GM21619 (cell line): Measurements from ENCODE around the gene IFT25.
"Not testable (repeated sequence)": the region's sequence is repeated elsewhere in the genome, so short reads cannot be mapped to it uniquely, and the experiment has no call there.

Source experiments
- ATAC-seq: cut with Tn5 transposase; IDR thresholded peaks from one replicate; pipeline ENCODE4 v1.9.1; 2021; ENCODE audit not compliant: unreplicated experiment

Gene IFT25

DNA sequence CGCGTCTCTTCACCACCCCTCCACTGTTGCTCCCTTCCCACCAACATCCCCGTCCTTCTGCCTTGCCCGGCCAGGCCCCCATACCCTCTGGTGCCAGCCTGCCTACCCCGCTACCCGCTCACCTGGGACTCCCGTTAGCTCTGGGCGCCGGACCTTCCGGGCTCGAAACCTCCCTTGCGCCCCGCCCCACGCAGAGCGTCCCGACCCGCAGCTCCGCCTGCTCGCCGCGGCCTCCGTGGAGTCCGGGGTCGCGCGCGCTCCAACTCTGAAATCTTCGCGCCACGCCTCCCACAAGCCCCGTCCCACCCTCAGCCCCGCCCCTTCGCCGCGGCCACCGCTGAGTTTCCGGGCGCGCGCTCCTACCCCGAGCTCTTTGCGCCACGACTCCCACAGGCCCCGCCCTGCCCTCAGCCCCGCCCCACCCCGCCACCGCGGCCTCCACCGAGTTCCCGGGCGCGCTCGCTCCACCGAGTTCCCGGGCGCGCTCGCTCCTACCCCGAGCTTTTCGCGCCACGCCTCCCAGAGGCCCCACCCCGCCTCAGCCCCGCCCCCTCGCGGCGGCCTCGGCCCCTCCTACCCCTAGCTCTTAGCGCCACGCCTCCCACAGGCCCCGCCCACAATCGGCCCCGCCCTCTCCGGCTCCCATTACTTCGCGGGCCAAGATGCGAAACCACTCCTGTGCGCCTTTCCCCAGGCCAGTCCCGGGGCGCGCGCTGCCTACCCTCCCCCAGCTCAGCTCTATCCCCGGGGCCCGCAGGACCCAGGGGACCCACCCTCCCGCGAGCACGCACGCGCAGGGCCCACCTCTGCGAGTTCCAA lies at the start of gene IFT25:
IFT25 (minus strand) TSS at position 267 of the 819 bp plus-strand sequence. CDS start 5,617 bp downstream, outside the sequence.
- peak; percentile 56 for ATAC-seq

DNA sequence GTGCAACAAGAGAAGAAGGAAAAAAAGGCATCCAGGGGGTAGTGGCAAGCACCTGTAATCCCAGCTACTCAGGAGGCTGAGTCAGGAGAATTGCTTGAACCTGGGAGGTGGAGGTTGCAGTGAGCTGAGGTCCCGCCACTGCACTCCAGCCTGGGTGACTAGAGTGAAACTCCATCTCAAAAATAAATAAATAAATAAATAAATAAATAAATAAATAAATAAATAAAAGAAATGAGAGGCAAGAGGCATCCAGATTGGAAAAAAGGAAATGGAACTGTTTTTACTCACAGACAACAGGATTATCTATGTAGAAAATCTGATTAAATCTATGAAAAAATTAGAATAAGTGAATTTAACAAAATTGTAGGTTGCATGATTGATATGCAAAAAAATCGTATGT lies 49.0 kb upstream of the IFT25 start:
- not testable (repeated sequence) for ATAC-seq

DNA sequence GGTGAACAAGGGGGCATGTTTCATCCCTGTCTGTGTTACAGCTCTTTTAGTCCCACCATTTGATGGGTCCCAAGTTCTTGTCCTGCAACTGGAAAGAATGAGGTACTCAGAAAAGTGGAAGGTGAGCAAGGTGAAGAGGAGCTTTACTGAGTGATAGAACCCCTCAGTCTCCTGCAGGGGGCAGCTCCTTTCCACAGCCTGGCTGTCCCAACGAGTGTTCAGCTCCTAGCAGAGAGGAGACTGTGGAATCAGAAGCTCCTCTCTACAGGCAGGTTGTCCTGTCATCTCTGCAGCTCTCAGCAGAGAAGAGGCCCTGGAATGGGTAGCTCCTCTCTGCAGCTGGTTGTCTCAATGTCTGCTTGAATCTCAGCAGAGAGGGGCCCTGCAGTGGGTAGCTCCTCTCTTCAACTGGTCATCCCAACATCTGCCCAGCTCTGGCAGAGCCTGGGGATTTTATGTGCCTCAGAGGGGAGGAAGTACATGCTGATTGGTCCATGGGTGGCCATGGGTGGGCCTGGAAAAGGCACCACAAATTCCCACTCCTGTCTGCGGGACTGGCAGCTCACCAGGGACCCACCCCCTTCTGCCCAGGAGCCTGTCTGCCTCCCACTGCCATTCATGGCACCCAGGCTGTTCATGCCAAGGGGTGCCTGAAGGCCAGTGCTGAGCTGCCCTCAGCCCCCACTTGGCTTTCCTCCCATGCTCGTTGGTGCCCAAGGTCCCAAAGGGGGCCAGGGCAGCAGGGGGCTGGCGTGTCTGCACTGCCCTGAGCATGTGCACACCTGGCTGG lies 46.8 kb upstream of the IFT25 start:
- ATAC-seq = no peak

DNA sequence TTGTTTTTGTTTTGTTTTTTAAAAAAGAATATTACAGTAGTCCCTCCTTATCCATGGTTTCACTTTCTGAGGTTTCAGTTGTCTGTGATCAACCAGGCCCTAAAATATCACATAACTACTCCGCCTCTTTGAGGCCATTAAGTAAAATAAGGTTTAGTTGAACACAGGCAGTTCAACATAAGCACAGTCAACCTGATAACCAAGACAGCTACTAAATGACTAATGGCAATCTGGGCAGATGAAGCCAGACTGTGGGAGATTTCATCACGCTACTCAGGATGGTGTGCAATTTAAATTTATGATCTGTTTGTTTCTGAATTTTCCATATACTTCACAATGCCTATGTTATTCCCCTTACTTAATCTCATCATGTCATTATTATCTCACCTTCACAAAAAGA lies 42.4 kb upstream of the IFT25 start:
- ATAC-seq = no peak

DNA sequence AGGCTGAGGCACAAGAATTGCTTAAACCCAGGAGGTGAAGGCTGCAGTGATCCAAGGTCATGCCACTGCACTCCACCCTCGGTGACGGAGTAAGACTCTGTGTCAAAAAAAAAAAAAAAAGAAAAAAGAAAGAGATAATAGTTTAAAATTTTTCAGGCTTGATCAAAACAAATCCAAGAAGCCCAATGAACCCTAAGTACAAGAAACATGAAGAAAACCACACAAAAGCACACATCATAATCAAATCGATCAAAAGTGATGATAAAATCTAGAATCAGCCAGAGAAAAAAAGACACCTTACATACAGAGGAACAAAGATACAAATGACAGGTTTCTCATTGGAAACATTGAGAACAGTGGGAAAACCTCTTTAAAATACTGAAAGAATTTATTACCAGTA lies 41.0 kb upstream of the IFT25 start:
- no peak for ATAC-seq

DNA sequence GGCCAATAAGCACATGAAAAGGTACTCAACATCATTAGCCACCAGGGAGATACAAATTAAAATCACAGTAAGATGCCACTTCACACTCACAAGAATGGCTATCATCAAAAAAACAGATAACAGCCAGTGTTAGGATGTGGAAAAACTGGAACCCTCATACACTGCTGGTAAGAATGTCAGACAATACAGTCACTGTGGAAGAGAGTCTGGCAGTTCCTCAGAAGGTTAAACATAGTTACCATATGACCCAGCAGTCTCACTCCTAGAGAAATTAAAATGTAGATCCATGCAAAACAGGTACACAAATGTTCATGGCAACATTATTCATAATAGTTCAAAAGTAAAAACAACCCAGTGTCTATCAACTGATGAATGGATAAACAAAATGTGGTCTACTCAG lies 39.2 kb upstream of the IFT25 start:
- no peak for ATAC-seq

DNA sequence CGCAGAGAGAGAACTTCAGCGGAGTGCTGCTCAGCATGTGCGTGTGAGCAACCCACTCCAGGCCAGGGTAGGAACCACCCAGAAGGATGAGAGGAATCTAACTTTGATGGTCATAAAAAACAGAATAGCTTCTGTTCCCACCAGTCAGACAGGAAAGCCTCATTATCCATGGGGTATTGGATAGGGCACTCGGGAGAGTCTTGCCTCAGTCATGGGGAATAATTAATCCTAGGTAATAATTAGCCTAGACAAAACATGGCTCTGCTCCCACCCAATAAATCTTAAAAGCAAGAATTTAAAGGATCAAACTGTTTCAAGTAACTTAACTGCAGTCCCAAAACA lies 37.2 kb upstream of the IFT25 start:
- ATAC-seq = no peak

DNA sequence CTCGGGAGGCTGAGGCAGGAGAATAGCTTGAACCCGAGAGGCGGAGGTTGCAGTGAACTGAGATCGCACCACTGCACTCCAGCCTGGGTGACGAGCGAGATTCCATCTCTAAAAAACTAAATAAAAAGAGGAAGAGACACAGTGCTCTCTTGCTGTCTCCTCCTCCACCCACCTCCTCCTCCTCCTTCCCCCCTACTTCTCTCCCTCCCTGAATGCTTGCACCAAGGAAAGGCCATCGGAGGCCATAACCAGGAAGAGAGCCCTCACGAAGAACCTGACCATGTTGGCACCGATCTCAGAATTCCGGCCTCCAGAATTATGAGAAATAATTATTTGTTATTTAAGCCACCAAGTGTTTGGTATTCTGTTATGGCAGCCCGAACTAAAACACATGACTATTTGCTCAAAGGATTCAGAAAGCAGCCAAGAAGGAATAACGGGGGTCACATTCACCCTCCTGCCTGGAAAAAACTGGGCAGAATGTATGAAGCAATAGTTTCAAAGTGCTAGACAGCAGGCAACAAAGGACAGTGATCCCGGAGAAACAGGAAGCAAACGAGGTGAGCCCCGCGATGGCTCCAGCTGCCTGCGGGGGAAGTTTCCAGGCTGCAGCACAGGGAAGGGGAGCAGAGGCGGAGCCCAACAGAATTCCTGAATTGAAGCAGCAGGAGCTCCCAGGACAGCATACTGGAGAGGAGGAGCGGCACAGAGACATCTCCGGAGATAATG lies 36.7 kb upstream of the IFT25 start:
- no peak for ATAC-seq

DNA sequence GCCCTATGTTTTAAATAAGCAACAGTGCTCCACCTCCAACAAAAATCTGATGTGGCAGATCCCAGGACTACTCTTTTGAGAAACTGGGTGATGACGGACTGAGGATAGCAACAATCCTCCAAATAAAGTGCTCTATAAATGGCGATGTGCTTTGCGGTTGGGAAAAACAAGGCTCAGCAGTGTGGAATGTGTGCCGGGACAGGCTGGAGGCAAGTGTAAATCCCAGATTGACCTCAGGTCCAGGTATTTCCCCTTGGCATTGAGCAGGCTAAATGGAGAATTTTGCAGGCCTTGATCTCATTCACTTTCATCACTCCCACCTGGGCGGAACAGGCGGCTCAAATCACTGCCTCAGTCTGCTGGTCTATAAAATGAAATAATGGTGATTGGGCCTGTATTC lies 35.7 kb upstream of the IFT25 start:
- ATAC-seq = no peak

DNA sequence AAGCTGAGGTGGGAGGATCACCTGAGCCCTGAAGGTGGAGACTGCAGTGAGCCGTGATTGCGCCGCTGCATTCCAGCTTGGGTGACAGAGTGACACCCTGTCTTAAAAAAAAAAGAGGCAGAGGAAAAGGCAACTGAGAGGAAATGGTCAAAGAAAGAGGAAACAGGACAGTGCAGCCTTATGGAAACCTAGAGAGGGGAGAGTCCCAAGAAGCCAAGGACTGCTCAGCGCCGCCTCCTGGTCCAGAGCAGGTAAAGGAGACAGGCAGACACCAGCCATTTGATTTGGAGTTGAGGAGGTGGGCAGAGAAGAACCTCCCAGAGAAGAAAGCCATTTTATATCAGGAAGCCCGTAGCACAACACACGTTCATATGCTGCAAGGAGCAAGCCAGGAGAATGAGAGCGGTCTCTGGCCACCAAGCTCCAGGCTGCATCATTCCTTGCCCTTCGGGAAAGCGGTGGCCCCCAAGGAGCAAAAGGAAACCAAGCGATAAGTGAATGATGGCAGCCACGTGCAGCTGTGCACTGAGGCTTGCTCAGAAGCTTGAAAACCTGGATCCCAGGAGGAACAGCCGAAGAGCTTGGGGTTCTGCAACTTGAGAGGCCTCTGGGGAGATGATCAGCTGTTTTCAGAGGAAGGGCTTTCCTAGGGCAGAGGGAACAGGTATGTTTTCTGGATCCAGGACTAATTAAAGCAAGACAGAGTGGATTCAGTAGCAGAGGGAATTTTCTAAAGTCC lies 34.4 kb upstream of the IFT25 start:
- ATAC-seq = no peak

DNA sequence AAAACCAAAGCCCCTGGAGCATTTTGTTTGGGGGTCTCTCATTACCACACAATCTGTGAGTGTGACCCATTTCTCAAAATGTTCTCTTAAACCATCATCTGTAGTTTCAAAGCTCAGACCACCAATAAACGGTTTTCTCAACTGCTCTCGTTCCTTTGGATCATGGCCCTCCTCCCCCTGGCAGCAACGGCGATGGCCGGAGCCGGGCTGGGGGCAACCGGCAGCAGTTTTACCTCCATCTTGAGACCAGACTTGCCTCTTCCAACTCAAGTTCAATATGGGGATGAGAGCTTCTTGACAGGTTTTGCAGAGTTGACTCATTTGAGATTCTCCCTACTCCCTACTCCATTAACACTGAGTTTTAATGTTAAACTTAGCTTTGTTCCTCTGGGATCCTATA lies 30.4 kb upstream of the IFT25 start:
- no peak for ATAC-seq

DNA sequence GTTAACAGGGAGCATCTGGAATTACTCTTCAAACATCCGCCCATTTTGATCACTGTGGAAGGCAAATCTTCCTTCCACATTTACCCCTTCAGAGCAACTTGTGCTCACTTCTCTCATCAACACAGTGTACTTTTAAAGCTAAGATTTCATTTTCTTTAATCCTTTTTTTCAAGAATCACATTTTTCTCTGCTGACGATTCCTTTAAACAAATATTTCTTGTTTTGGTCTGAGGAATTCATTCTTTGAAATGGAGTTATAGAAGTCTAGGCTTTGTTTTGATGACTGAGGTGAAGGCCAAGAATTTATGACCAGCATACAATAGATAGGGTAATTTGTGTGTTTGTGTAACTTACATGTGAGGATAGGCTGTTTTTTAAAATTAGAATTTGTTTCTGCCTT lies 26.2 kb upstream of the IFT25 start:
- no peak for ATAC-seq

DNA sequence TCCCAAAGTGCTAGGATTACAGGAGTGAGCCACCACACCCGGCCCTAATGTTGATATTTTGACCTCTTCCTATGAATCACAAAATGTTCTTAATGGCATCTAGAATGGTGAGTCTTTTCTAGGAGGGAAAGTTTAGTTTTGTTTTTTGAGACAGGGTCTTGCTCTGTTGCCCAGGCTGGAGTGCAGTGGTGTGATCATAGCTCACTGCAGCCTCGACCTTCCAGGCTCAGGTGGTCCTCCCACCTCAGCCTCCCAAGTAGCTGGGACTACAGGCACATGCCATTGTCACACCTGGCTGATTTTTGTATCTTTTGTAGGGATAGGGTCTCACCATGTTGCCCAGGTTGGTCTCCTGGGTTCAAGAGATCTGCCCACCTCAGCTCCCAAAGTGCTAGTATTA lies 23.8 kb upstream of the IFT25 start:
- not testable (repeated sequence) for ATAC-seq

DNA sequence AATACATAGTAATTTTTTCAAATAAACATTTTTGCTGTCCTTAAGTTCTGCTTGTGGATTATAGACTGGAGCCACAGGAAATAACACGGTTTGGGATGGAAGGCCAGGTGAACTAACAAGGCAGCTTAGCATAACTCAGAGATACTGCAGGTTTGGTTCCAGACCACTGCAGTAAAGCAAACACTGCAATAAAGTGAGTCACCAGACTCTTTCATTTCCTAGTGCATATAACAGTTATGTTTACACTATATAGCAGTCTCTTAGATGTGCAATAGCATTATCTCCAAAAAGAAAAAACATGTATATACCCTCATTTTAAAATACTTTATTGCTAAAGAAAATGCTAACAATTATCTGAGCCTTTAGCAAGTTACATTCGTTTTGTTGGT lies 22.6 kb upstream of the IFT25 start:
- no peak for ATAC-seq

DNA sequence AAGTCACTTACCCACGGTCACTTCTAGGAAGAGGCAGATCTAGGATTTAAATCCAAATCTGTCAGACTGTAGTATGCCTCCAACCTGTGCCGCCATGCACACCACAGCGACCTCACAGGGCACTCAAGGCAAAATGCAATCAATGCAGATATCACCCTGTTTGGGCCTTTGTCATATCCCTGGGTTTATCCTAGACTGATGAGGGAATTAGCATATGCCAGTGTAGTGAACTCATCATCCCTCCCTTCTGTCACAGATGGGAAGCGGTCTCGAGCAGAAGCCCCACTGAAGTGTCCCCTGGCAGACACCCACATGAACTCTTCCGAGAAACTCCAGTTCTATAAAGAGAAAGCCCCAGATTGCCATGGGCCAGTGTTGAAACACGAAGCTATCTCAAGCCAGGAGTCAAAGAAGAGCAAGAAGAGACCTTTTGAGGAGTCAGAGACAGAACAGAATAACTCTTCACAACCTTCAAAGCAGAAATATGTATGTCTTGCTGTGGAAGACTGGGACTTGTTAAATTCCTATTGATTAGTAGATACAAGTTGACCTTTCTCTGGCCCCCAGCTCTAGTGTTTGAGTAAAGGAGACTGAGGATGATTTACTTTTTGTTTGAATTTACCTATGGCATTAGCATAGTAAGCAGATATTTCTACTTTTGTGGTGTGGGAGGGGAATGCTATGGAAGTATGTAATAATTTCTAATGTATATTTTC lies 22.1 kb upstream of the IFT25 start:
- no peak for ATAC-seq

DNA sequence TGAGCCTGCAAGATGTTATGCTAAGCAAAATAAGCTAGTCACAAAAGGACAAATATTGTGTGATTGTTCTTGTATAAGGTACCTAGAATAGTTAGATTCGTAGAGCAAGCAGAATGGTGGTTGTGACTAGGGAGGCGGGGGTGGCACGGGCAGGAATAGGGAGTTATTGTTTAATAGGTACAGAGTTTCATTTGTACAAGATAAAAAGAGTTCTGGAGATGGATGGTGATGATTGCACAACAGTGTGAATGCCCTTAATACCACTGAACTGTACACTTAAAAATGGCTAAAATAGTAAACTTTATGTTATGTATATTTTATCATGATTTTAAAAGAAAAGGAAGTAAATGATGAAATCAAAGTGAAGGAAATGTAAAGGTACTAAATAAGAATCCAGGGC lies 21.3 kb upstream of the IFT25 start:
- no peak for ATAC-seq

DNA sequence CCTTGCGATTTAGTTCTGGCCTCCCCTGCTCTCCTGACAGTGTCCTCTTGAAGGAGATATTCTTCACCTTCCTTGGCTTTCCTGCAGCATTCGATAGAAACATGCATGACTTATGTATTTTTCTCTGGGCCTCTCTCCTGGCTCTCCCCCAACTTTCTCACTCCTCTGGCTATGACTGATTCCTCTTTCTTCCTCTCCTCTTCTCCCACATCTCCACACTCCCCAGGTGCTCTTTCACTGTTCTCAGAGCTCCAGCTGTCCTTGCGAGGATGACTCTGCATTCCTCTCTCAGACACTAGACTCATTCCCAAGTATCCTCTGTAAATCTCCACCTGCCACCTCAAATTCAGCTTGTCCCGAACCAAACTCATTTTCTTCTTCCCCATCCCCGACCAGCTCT lies 18.6 kb upstream of the IFT25 start:
- ATAC-seq = no peak

DNA sequence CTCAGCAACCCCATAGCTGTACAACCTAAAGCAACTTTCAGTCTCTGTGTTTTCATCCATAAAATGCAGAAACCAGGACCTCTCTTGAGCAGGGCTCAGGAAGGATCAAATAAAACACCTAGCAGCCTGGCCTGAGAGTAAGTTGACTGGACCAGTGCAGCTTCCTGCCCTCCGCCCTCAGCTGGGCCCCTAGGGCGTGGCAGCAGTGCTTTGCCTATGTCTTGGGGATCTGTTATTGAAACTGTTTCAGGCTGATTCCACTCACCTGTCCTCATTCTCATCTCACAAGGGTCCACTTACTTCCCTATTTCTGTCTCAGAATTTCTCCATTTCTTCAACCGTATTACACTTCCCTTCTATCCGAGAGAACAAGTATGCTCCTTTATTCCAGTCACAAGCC lies 18.0 kb upstream of the IFT25 start:
- no peak for ATAC-seq

DNA sequence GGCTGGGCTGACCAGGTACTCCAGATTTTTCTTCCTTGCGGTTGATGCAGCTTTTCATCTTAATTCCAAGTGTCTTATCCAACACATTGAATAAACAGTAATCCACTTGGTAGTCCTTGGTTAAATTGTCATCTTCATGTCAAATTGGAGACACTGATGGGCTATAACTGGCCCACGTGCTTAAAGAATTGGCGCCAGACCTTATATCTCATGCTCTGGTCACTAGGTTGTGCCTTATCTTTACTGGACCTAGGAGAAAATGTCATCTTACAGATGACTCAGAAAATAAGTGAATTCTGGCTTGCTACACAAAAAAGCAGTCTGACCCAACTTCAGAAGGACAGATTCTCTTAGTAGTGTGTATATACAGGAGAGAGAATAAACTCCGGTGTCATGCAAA lies 16.9 kb upstream of the IFT25 start:
- ATAC-seq = no peak

DNA sequence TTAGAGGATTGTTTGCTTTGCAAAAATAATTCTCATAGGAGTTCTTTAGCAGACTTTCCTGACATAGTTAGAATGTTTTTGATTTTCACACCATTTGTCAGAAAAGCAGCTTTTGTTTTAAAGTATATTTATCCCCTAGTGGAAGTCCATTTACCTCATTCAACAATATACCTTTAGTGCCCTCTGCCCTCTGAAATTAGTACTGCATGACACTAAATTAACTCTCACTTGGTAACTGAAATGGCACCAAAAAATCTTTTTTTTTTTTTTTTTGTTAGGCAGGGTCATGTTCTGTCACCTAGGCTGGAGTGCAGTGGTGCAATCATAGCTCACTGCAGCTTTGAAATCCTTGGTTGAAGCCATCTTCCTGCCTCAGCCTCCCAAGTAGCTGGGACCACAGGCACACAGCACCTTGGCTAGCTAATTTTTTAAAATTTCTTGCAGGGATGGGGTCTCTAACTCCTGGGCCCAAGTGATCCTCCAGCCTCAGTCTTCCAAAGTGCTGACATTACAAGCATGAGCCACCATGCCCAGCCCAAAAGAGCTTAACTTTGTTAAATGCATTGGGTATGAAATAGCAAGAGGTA lies 14.3 kb upstream of the IFT25 start:
- ATAC-seq = no peak
